IMR-90 (cell line): ENCODE results near the gene PRRC2A. TPM values are rescaled to one million over a fixed set of nuclear protein-coding genes. Genes with fewer than 3 reads are reported as not detected.

Source experiments
- ATAC-seq: fragments of 200-7000 bp; cut with Tn5 transposase; 2 replicates; pipeline ENCODE4 v1.9.1; 2020; ENCODE audit warnings: low read depth, mild to moderate bottlenecking, moderate library complexity
- BruUV-seq: library from RNA; stranded (reverse); fragments of 400-500 nt; replicated peaks from 2 replicates; lab custom pipeline; 2021; lab: Mats Ljungman, UMichigan
- CTCF ChIA-PET: fragments of 300-600 bp; formaldehyde crosslinking; extraction: SDS; loops from one replicate; lab custom pipeline; 2021; ENCODE audit warnings: antibody characterized with exemption; lab: Yijun Ruan, JAX
- POLR2A ChIA-PET: fragments of 300-600 bp; sonication (Branson Sonifier 250); formaldehyde crosslinking; loops from one replicate; lab custom pipeline; 2022; ENCODE audit warnings: antibody characterized with exemption; ENCODE audit not compliant: unreplicated experiment; lab: Charles Lee
- DNase-seq: peaks from one replicate; pipeline ENCODE4 v3.0.0; 2013
- H2AFZ ChIP-seq: replicated peaks from 2 replicates; pipeline ENCODE3; 2013; ENCODE audit warnings: low read length, mild to moderate bottlenecking; ENCODE audit not compliant: poor library complexity
- H2AK5ac ChIP-seq: 2 replicates; pipeline ENCODE4 v1.6.1; 2013; ENCODE audit warnings: low read depth, low read length, inconsistent platforms
- H2AK9ac ChIP-seq: replicated peaks from 2 replicates; pipeline ENCODE3; 2013; ENCODE audit warnings: mild to moderate bottlenecking, low read depth, low read length, moderate library complexity; ENCODE audit not compliant: poor library complexity
- H2BK120ac ChIP-seq: 2 replicates; pipeline ENCODE4 v1.6.1; 2013; ENCODE audit warnings: low read depth, low read length, inconsistent platforms
- H2BK15ac ChIP-seq: 3 replicates; pipeline ENCODE4 v1.6.1; 2013; ENCODE audit warnings: low read depth, low read length, inconsistent platforms
- H2BK20ac ChIP-seq: 2 replicates; pipeline ENCODE4 v1.6.1; 2013; ENCODE audit warnings: low read depth, mild to moderate bottlenecking, inconsistent platforms, low read length, moderate library complexity
- H2BK5ac ChIP-seq: 2 replicates; pipeline ENCODE4 v1.6.1; 2013; ENCODE audit warnings: mild to moderate bottlenecking, low read depth, low read length, inconsistent platforms; ENCODE audit not compliant: poor library complexity, severe bottlenecking
- H3K14ac ChIP-seq: replicated peaks from 2 replicates; pipeline ENCODE4 v1.6.1; 2013; ENCODE audit warnings: low read depth, low read length, inconsistent platforms
- H3K18ac ChIP-seq: 2 replicates; pipeline ENCODE4 v1.6.1; 2013; ENCODE audit warnings: low read depth, low read length, control low read depth
- H3K23ac ChIP-seq: 2 replicates; pipeline ENCODE4 v1.6.1; 2013; ENCODE audit warnings: low read depth, low read length, inconsistent platforms
- H3K27ac ChIP-seq: 2 replicates; pipeline ENCODE4 v1.5.1; 2013; ENCODE audit warnings: mild to moderate bottlenecking, control low read depth, low read length; ENCODE audit not compliant: insufficient read depth
- H3K27me3 ChIP-seq: 2 replicates; pipeline ENCODE4 v1.6.1; 2013; ENCODE audit warnings: low read length; ENCODE audit not compliant: control insufficient read depth, insufficient read depth
- H3K36me3 ChIP-seq: 2 replicates; pipeline ENCODE4 v1.6.1; 2013; ENCODE audit warnings: low read length, mixed read lengths; ENCODE audit not compliant: control insufficient read depth, insufficient read depth
- H3K4ac ChIP-seq: 2 replicates; pipeline ENCODE4 v1.6.1; 2013; ENCODE audit warnings: low read depth, low read length, inconsistent platforms
- H3K4me1 ChIP-seq: 2 replicates; pipeline ENCODE4 v1.6.1; 2013; ENCODE audit warnings: low read length, mixed read lengths; ENCODE audit not compliant: control insufficient read depth, insufficient read depth
- H3K4me2 ChIP-seq: 2 replicates; pipeline ENCODE4 v1.6.1; 2013; ENCODE audit warnings: low read depth, mild to moderate bottlenecking, control low read depth, low read length, moderate library complexity
- H3K4me3 ChIP-seq: 2 replicates; pipeline ENCODE4 v1.5.1; 2013; ENCODE audit warnings: low read depth, mild to moderate bottlenecking, control low read depth, low read length, moderate library complexity; ENCODE audit not compliant: insufficient read depth
- H3K56ac ChIP-seq: 2 replicates; pipeline ENCODE4 v1.6.1; 2013; ENCODE audit warnings: low read length, inconsistent platforms; ENCODE audit not compliant: insufficient read depth; ENCODE audit errors: extremely low read depth
- H3K79me1 ChIP-seq, 2 experiments: 2 replicates each; pipeline ENCODE4 v1.6.1; 2013; ENCODE audit warnings: low read length in 2 of 2, inconsistent platforms in 1 of 2, low read depth in 1 of 2
- H3K9ac ChIP-seq: 2 replicates; pipeline ENCODE4 v1.6.1; 2013; ENCODE audit warnings: low read depth, low read length, control low read depth
- H3K9me1 ChIP-seq: 2 replicates; pipeline ENCODE4 v1.6.1; 2013; ENCODE audit warnings: low read length, inconsistent platforms; ENCODE audit not compliant: insufficient read depth
- H3K9me3 ChIP-seq: 2 replicates; pipeline ENCODE4 v1.6.1; 2013; ENCODE audit warnings: low read length; ENCODE audit not compliant: control insufficient read depth, insufficient read depth
- H4K20me1 ChIP-seq: 2 replicates; pipeline ENCODE4 v1.6.1; 2013; ENCODE audit warnings: low read length, inconsistent platforms; ENCODE audit not compliant: insufficient read depth
- H4K5ac ChIP-seq: 2 replicates; pipeline ENCODE4 v1.6.1; 2013; ENCODE audit warnings: mild to moderate bottlenecking, low read depth, low read length, control low read depth
- H4K8ac ChIP-seq, 2 experiments: 2 replicates each; pipeline ENCODE4 v1.6.1; 2013; ENCODE audit warnings: low read depth in 2 of 2, low read length in 2 of 2, control low read depth in 1 of 2, inconsistent platforms in 1 of 2
- H4K91ac ChIP-seq: 2 replicates; pipeline ENCODE4 v1.6.1; 2013; ENCODE audit warnings: low read depth, low read length, inconsistent platforms; ENCODE audit not compliant: insufficient read depth
- BHLHE40 ChIP-seq: fragments of 150-350 bp; IDR thresholded peaks from 2 replicates; pipeline ENCODE4 v1.6.1; 2016; ENCODE audit warnings: mild to moderate bottlenecking, low read depth, low read length
- CEBPB ChIP-seq: IDR thresholded peaks from 2 replicates; pipeline ENCODE4 v1.6.1; 2012; ENCODE audit warnings: low read depth, low read length, improper control_type of control experiment
- CHD1 ChIP-seq: IDR thresholded peaks from 2 replicates; pipeline ENCODE4 v1.6.1; 2012; ENCODE audit warnings: low read depth, low read length, improper control_type of control experiment
- ELK1 ChIP-seq: fragments of 150-350 bp; IDR thresholded peaks from 2 replicates; pipeline ENCODE4 v1.6.1; 2016; ENCODE audit warnings: low read depth, mild to moderate bottlenecking, low read length, moderate library complexity, borderline replicate concordance
- FOS ChIP-seq: fragments of 150-350 bp; IDR thresholded peaks from 2 replicates; pipeline ENCODE4 v1.6.1; 2016; ENCODE audit warnings: low read depth, low read length
- MAFK ChIP-seq: IDR thresholded peaks from 2 replicates; pipeline ENCODE4 v1.6.1; 2012; ENCODE audit warnings: low read depth, low read length, improper control_type of control experiment
- MAZ ChIP-seq: IDR thresholded peaks from 2 replicates; pipeline ENCODE4 v1.6.1; 2012; ENCODE audit warnings: low read depth, mild to moderate bottlenecking, low read length, improper control_type of control experiment, moderate library complexity, borderline replicate concordance
- MXI1 ChIP-seq: IDR thresholded peaks from 2 replicates; pipeline ENCODE4 v1.6.1; 2012; ENCODE audit warnings: low read depth, mild to moderate bottlenecking, low read length, moderate library complexity, borderline replicate concordance
- NFE2L2 ChIP-seq: fragments of 150-350 bp; IDR thresholded peaks from 2 replicates; pipeline ENCODE4 v1.6.1; 2016; ENCODE audit warnings: low read depth, mild to moderate bottlenecking, low read length
- POLR2A ChIP-seq: IDR thresholded peaks from 2 replicates; pipeline ENCODE4 v1.6.1; 2012; ENCODE audit warnings: mild to moderate bottlenecking, low read depth, low read length
- RAD21 ChIP-seq: IDR thresholded peaks from 2 replicates; pipeline ENCODE4 v1.6.1; 2012; ENCODE audit warnings: low read length, improper control_type of control experiment
- RCOR1 ChIP-seq: IDR thresholded peaks from 2 replicates; pipeline ENCODE4 v1.6.1; 2012; ENCODE audit warnings: mild to moderate bottlenecking, low read length, improper control_type of control experiment; ENCODE audit not compliant: insufficient replicate concordance
- SMC3 ChIP-seq: fragments of 150-350 bp; IDR thresholded peaks from 2 replicates; pipeline ENCODE4 v1.6.1; 2016; ENCODE audit warnings: low read depth, mild to moderate bottlenecking, antibody characterized with exemption, low read length, moderate library complexity
- USF2 ChIP-seq: fragments of 150-350 bp; IDR thresholded peaks from 2 replicates; pipeline ENCODE4 v1.6.1; 2017; ENCODE audit warnings: mild to moderate bottlenecking, antibody characterized with exemption, low read length, low read depth
- WGBS, 2 experiments: methylation state at CpG; one replicate each; pipeline versions ENCODE4 v1.1.5 to v1.1.7; 2013; ENCODE audit warnings: missing lambda C conversion rate in 2 of 2; ENCODE audit not compliant: insufficient read length in 1 of 2; ENCODE audit errors: extremely low coverage in 2 of 2; 5-methylcytosine and 5-hydroxymethylcytosine counted together
- dilution Hi-C: fragments of 300-500 bp; cut with HindIII; formaldehyde crosslinking; loops from one replicate; pipeline ENCODE4 v1.14.3; 2018; ENCODE audit warnings: low sequenced_read_pairs; ENCODE audit not compliant: unreplicated experiment
- in situ Hi-C: fragments of 300-500 bp; cut with MboI; formaldehyde crosslinking; loops from 3 replicates; pipeline ENCODE4 v1.14.3; 2019; ENCODE audit warnings: low sequenced_read_pairs, inconsistent platforms, mixed read lengths
- intact Hi-C: fragments of 100-400 bp; cut with micrococcal nuclease; formaldehyde crosslinking; loops from 2 replicates; pipeline ENCODE4 v1.10.0; 2022
- polyA plus RNA-seq, 3 experiments: library from polyadenylated mRNA; depleted of rRNA; stranded (reverse); fragments of >200 nt; gene quantifications; 2 replicates each; pipeline ENCODE4 v1.2.3, GENCODE V29; 2012; ENCODE audit warnings: low replicate concordance in 1 of 3
- total RNA-seq: library from RNA; depleted of rRNA; stranded (reverse); fragments of >200 nt; gene quantifications from 2 replicates; pipeline ENCODE4 v1.2.3, GENCODE V29; 2012
- TF ChIP-seq, protein P1 (sequence below): conservative IDR thresholded peaks from 2 replicates; pipeline ENCODE4 v1.5.1; 2012; ENCODE audit warnings: mild to moderate bottlenecking, low read depth, low read length, improper control_type of control experiment

Gene PRRC2A
- total and polyA plus RNA-seq, 2 of the 4 experiments (the other 2 are of a cell fraction): 7.7 to 88.6 TPM

- Histone ChIP-seq H3K9me1 (peaks cover 3% of the 10 kb centered on the region; the same call in 1 of the 2 replicates), H2BK20ac (no peak overlapping the region), H4K91ac (no peak overlapping the region), H3K9me3 (no peaks in the 10 kb centered on the region), H2BK120ac (no peak overlapping the region), H2BK5ac (no peak overlapping the region), H3K27ac (no peak overlapping the region), H3K4me2 (no peak overlapping the region), H3K23ac (no peak overlapping the region), H2AFZ (peak overlapping the region; percentile 60), H3K79me1 (no peaks in the 10 kb centered on the region), H2AK5ac (no peak overlapping the region), H3K4me1 (no peaks in the 10 kb centered on the region; the same call in 1 of the 2 replicates), H3K36me3 (no peaks in the 10 kb centered on the region), H4K8ac (no peak overlapping the region), H3K4me3 (no peak overlapping the region), H3K4ac (no peak overlapping the region), H3K56ac (no peak overlapping the region), H4K20me1 (no peaks in the 10 kb centered on the region), H3K27me3 (peaks cover 11% of the 10 kb centered on the region), H4K5ac (no peak overlapping the region), H2AK9ac (no peak overlapping the region), H3K14ac (no peak overlapping the region), H3K9ac (no peak overlapping the region), H3K18ac (no peak overlapping the region), H2BK15ac (no peak overlapping the region)
- dilution Hi-C loops: no loop called here
- intact Hi-C loops: no loop called here
- in situ Hi-C loops: no loop called here
- CTCF ChIA-PET: interaction anchor here (1.1 to 2.9 kb wide), 2 partner anchors 9 kb away, joined by 5 to 9 read pairs; no protein-coding TSS in a partner anchor
- BruUV-seq: no TSS peak
- WGBS, 2 experiments: 100% methylated on average over 1 of the region's 9 CpGs; no CpG with 5 or more reads in 1 of the 2 experiments
- POLR2A ChIA-PET: no interaction called here
- DNase-seq (no peak), ATAC-seq (peak; percentile 17; the same call in 1 of the 2 replicates)
- no peak for TF ChIP-seq BHLHE40
- no peak for TF ChIP-seq CEBPB
- TF ChIP-seq RAD21: no peak
- TF ChIP-seq, protein P1, sequence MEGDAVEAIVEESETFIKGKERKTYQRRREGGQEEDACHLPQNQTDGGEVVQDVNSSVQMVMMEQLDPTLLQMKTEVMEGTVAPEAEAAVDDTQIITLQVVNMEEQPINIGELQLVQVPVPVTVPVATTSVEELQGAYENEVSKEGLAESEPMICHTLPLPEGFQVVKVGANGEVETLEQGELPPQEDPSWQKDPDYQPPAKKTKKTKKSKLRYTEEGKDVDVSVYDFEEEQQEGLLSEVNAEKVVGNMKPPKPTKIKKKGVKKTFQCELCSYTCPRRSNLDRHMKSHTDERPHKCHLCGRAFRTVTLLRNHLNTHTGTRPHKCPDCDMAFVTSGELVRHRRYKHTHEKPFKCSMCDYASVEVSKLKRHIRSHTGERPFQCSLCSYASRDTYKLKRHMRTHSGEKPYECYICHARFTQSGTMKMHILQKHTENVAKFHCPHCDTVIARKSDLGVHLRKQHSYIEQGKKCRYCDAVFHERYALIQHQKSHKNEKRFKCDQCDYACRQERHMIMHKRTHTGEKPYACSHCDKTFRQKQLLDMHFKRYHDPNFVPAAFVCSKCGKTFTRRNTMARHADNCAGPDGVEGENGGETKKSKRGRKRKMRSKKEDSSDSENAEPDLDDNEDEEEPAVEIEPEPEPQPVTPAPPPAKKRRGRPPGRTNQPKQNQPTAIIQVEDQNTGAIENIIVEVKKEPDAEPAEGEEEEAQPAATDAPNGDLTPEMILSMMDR: no peak
- no peak for TF ChIP-seq MXI1
- no peak for TF ChIP-seq CHD1
- TF ChIP-seq ELK1: no peak
- TF ChIP-seq MAFK: no peak
- TF ChIP-seq RCOR1: no peak
- TF ChIP-seq MAZ: no peak
- TF ChIP-seq NFE2L2: no peak
- no peak for TF ChIP-seq FOS
- no peak for TF ChIP-seq SMC3
- no peak for TF ChIP-seq POLR2A
- TF ChIP-seq USF2: no peak
These were observed 31.5 kb upstream of the PRRC2A start for GRCh38 chr6:31588871-31589650.
